ENCODE data around the gene SYT13.

GRCh38 chr11:45331839-45332238 lies 45.7 kb upstream of the SYT13 start:
- TF ChIP-seq CTCF (IDR thresholded peaks at IDR 0.05; ENCODE audit: poor library complexity) (no peak), EZH2 (IDR thresholded peaks at IDR 0.05; ENCODE audit: borderline replicate concordance) (no peak), EZH2phosphoT487 (IDR thresholded peaks at IDR 0.05; ENCODE audit: low read depth, severe bottlenecking, unreplicated experiment) (no peak)
